ENCODE measurements around the gene PLEKHG4B. TPM values are rescaled to one million over a fixed set of nuclear protein-coding genes. Genes with fewer than 3 reads are reported as not detected.
"Not testable (repeated sequence)": the region's sequence is repeated elsewhere in the genome, so short reads cannot be mapped to it uniquely, and the experiment has no call there.

The PLEKHG4B gene
- total RNA-seq, 1 donor = under 0.01 TPM

- H3K27me3 ChIP-seq (ENCODE audit: insufficient read depth, low read length) = no peaks in the 10 kb centered on the region
- no peaks in the 10 kb centered on the region for H3K4me1 ChIP-seq (ENCODE audit: insufficient read depth, low read length)
- H3K9me3 ChIP-seq (ENCODE audit: low read depth, low read length) = no peaks in the 10 kb centered on the region
- no peak overlapping the region for H3K4me3 ChIP-seq (ENCODE audit: low read length)
Observed at GRCh38 chr5:70440-70839, 21.5 kb upstream of the PLEKHG4B start.

- H3K27me3 ChIP-seq (ENCODE audit: insufficient read depth, low read length); H3K4me3 ChIP-seq (ENCODE audit: low read length); H3K4me1 ChIP-seq (ENCODE audit: insufficient read depth, low read length); H3K9me3 ChIP-seq (ENCODE audit: low read depth, low read length): not testable (repeated sequence)
Observed at GRCh38 chr5:72316-73180, 19.4 kb upstream of the PLEKHG4B start.

GRCh38 chr5:73181-73447, 18.9 kb upstream of the PLEKHG4B start:
- not testable (repeated sequence) for H3K9me3 ChIP-seq (ENCODE audit: low read depth, low read length); H3K27me3 ChIP-seq (ENCODE audit: insufficient read depth, low read length); H3K4me1 ChIP-seq (ENCODE audit: insufficient read depth, low read length); H3K4me3 ChIP-seq (ENCODE audit: low read length)

GRCh38 chr5:73768-74502, 18.0 kb upstream of the PLEKHG4B start:
- H3K4me1 ChIP-seq (ENCODE audit: insufficient read depth, low read length) = no peaks in the 10 kb centered on the region
- H3K9me3 ChIP-seq (ENCODE audit: low read depth, low read length) = no peaks in the 10 kb centered on the region
- no peaks in the 10 kb centered on the region for H3K27me3 ChIP-seq (ENCODE audit: insufficient read depth, low read length)
- no peak overlapping the region for H3K4me3 ChIP-seq (ENCODE audit: low read length)

- Histone ChIP-seq H3K4me3 (ENCODE audit: low read length) (no peak overlapping the region), H3K4me1 (ENCODE audit: insufficient read depth, low read length) (no peaks in the 10 kb centered on the region)
Observed at GRCh38 chr5:74503-75109, 17.4 kb upstream of the PLEKHG4B start.

GRCh38 chr5:75331-76320, 16.3 kb upstream of the PLEKHG4B start:
- Histone ChIP-seq H3K4me3 (ENCODE audit: low read length) (no peak overlapping the region), H3K27me3 (ENCODE audit: insufficient read depth, low read length) (no peaks in the 10 kb centered on the region), H3K9me3 (ENCODE audit: low read depth, low read length) (no peaks in the 10 kb centered on the region), H3K4me1 (ENCODE audit: insufficient read depth, low read length) (no peaks in the 10 kb centered on the region)

More at GRCh38 chr5:74503-75109, 17.4 kb upstream of the PLEKHG4B start:
- no peaks in the 10 kb centered on the region for H3K27me3 ChIP-seq (ENCODE audit: insufficient read depth, low read length)
- no peaks in the 10 kb centered on the region for H3K9me3 ChIP-seq (ENCODE audit: low read depth, low read length)

- Histone ChIP-seq H3K27me3 (ENCODE audit: insufficient read depth, low read length) (no peaks in the 10 kb centered on the region), H3K9me3 (ENCODE audit: low read depth, low read length) (no peaks in the 10 kb centered on the region), H3K4me1 (ENCODE audit: insufficient read depth, low read length) (no peaks in the 10 kb centered on the region), H3K4me3 (ENCODE audit: low read length) (no peak overlapping the region)
Observed at GRCh38 chr5:76358-77169, 15.4 kb upstream of the PLEKHG4B start.

- no peaks in the 10 kb centered on the region for H3K4me1 ChIP-seq (ENCODE audit: insufficient read depth, low read length)
- no peaks in the 10 kb centered on the region for H3K27me3 ChIP-seq (ENCODE audit: insufficient read depth, low read length)
- no peaks in the 10 kb centered on the region for H3K9me3 ChIP-seq (ENCODE audit: low read depth, low read length)
- H3K4me3 ChIP-seq (ENCODE audit: low read length) = no peak overlapping the region
Observed at GRCh38 chr5:77170-77501, 14.8 kb upstream of the PLEKHG4B start.

- Histone ChIP-seq H3K27me3 (ENCODE audit: insufficient read depth, low read length) (no peaks in the 10 kb centered on the region), H3K4me1 (ENCODE audit: insufficient read depth, low read length) (no peaks in the 10 kb centered on the region), H3K9me3 (ENCODE audit: low read depth, low read length) (no peaks in the 10 kb centered on the region), H3K4me3 (ENCODE audit: low read length) (no peak overlapping the region)
Observed at GRCh38 chr5:77546-77945, 14.4 kb upstream of the PLEKHG4B start.

GRCh38 chr5:77957-78804, 13.8 kb upstream of the PLEKHG4B start:
- Histone ChIP-seq H3K4me3 (ENCODE audit: low read length) (no peak overlapping the region), H3K27me3 (ENCODE audit: insufficient read depth, low read length) (no peaks in the 10 kb centered on the region), H3K9me3 (ENCODE audit: low read depth, low read length) (no peaks in the 10 kb centered on the region), H3K4me1 (ENCODE audit: insufficient read depth, low read length) (no peaks in the 10 kb centered on the region)

- Histone ChIP-seq H3K4me1 (ENCODE audit: insufficient read depth, low read length) (no peaks in the 10 kb centered on the region), H3K9me3 (ENCODE audit: low read depth, low read length) (no peaks in the 10 kb centered on the region), H3K4me3 (ENCODE audit: low read length) (no peak overlapping the region), H3K27me3 (ENCODE audit: insufficient read depth, low read length) (no peaks in the 10 kb centered on the region)
Observed at GRCh38 chr5:78805-79149, 13.2 kb upstream of the PLEKHG4B start.

GRCh38 chr5:79263-79662, 12.7 kb upstream of the PLEKHG4B start:
- H3K27me3 ChIP-seq (ENCODE audit: insufficient read depth, low read length) = no peaks in the 10 kb centered on the region
- no peaks in the 10 kb centered on the region for H3K9me3 ChIP-seq (ENCODE audit: low read depth, low read length)
- H3K4me3 ChIP-seq (ENCODE audit: low read length) = no peak overlapping the region
- no peaks in the 10 kb centered on the region for H3K4me1 ChIP-seq (ENCODE audit: insufficient read depth, low read length)

- Histone ChIP-seq H3K9me3 (ENCODE audit: low read depth, low read length) (no peaks in the 10 kb centered on the region), H3K27me3 (ENCODE audit: insufficient read depth, low read length) (no peaks in the 10 kb centered on the region), H3K4me1 (ENCODE audit: insufficient read depth, low read length) (no peaks in the 10 kb centered on the region), H3K4me3 (ENCODE audit: low read length) (no peak overlapping the region)
Observed at GRCh38 chr5:79821-80220, 12.1 kb upstream of the PLEKHG4B start.
